ENCODE results near the gene INPP4B.

The INPP4B gene

DNA sequence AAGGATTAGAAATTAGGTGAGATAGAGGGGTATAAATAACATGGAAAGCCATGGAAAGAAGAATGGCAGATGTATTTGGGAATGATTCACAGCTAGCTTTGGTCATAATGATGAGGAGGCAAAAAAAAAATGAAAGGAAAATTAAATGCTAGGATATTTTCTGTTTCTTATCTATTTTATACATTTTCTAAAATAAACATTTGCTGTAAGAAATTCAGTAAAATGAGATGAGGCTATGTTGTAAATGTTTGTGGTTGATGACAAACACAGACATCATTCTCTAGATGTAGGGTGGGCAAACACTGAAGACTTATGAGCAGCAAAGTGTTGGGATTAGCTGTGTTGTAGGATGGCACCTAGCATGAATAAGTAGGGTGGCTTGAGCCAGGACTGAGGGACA, 802.6 kb downstream of the INPP4B start:
- no peak overlapping the region for H3K4me3 Mint-ChIP-seq
- no peaks in the 10 kb centered on the region for H3K27me3 Mint-ChIP-seq
- peaks cover 70% of the 10 kb centered on the region for H3K4me1 Mint-ChIP-seq
- no peaks in the 10 kb centered on the region for H3K9me3 Mint-ChIP-seq
- H3K27ac Mint-ChIP-seq, result peak overlapping the region; percentile 81
- peaks cover 19% of the 10 kb centered on the region for H3K36me3 Mint-ChIP-seq

- peaks cover 57% of the 10 kb centered on the region for H3K4me1 Mint-ChIP-seq
- no peak overlapping the region for H3K4me3 Mint-ChIP-seq
- peaks cover 22% of the 10 kb centered on the region for H3K36me3 Mint-ChIP-seq
- H3K27ac Mint-ChIP-seq, result peak overlapping the region; percentile 1
- no peaks in the 10 kb centered on the region for H3K9me3 Mint-ChIP-seq
- no peaks in the 10 kb centered on the region for H3K27me3 Mint-ChIP-seq
These were observed 804.3 kb downstream of the INPP4B start for GRCh38 chr4:142041788-142042187.

DNA sequence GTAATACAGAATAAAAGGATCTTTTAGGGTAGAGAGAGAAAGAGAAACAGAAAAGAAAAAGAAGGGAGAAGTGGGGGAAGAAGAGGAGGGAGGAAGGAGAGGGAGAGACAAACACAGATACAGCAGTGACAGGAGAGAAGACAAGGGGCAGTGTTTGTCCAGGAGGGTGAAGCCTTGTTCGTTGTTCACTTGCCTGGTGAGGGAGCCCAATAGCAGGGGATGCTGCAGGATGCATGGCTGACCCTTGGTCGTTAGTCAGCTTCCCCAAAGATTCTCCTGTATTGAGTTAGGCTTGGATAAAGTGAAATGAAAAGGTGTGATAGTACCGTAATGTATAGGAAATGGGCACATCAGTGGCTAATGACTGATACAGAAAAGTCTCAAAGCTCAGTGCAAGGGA, 806.1 kb downstream of the INPP4B start:
- peaks cover 18% of the 10 kb centered on the region for H3K36me3 Mint-ChIP-seq
- H3K27me3 Mint-ChIP-seq, result no peaks in the 10 kb centered on the region
- H3K4me1 Mint-ChIP-seq, result peaks cover 49% of the 10 kb centered on the region
- H3K4me3 Mint-ChIP-seq, result no peak overlapping the region
- H3K9me3 Mint-ChIP-seq, result no peaks in the 10 kb centered on the region
- peak overlapping the region; percentile 20 for H3K27ac Mint-ChIP-seq

DNA sequence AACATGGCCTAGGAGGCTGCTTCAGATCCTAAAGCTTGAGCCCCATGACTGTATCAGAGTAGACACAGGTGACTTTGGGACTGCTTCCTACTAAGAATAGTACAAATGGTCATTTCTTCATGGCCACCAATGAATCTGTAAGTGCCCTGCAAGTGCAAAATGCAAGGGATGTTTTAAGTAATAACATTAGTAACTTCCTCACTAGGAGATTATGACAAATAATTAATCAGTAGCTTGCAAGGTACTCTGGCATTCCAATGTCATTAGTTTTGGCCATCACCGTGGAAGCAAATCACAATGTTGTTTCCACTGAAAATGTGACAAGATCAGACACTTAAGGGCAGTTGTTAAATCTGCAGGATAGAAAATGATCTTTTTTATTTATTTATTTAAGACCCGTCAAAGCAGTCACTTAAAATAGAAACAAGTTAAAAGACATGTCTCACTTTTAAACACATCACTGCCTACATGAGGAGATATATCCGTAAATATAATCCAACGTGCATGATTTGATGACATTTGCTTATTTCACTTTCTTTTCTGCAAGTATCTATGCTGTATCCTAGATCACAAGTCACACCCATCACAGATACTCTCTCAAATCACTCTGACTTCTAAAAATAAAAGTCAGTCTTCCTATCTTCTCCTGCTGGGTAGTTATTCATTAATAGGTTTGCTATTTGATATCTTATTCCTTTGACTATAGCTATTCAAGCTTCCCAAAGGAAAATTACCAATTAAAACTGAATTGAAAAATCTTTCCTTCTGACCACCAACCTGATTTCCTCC, 809.1 kb downstream of the INPP4B start:
- no peaks in the 10 kb centered on the region for H3K9me3 Mint-ChIP-seq
- peaks cover 36% of the 10 kb centered on the region for H3K4me1 Mint-ChIP-seq
- H3K27me3 Mint-ChIP-seq, result no peaks in the 10 kb centered on the region
- no peak overlapping the region for H3K4me3 Mint-ChIP-seq
- H3K36me3 Mint-ChIP-seq, result peaks cover 16% of the 10 kb centered on the region
- H3K27ac Mint-ChIP-seq, result no peak overlapping the region

GRCh38 chr4:142035566-142035965, 810.5 kb downstream of the INPP4B start:
- H3K9me3 Mint-ChIP-seq, result no peaks in the 10 kb centered on the region
- H3K36me3 Mint-ChIP-seq, result peaks cover 20% of the 10 kb centered on the region
- H3K4me1 Mint-ChIP-seq, result peaks cover 29% of the 10 kb centered on the region
- H3K27me3 Mint-ChIP-seq, result no peaks in the 10 kb centered on the region
- no peak overlapping the region for H3K4me3 Mint-ChIP-seq
- H3K27ac Mint-ChIP-seq, result peak overlapping the region; percentile 8

DNA sequence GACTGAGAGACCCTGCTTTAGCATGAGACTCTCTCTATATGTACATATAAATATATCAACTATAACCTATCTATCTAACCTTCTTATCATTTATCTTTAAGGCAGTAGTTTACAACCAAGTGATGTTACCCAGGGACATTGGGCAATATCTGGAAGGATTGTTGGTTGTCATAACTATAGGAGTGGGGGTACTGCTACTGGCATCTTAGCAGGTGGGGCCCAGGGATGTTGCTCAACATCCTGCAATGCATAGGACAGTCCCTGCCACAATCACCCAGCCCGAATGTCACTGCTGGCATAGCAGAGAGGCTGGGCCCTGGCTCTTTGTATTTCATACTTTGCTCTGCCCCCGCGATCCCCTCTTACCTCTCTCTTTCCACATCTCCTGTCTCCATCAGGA, 812.0 kb downstream of the INPP4B start:
- H3K36me3 Mint-ChIP-seq, result peaks cover 20% of the 10 kb centered on the region
- no peaks in the 10 kb centered on the region for H3K9me3 Mint-ChIP-seq
- peaks cover 19% of the 10 kb centered on the region for H3K4me1 Mint-ChIP-seq
- H3K4me3 Mint-ChIP-seq, result no peak overlapping the region
- H3K27me3 Mint-ChIP-seq, result no peaks in the 10 kb centered on the region
- no peak overlapping the region for H3K27ac Mint-ChIP-seq

DNA sequence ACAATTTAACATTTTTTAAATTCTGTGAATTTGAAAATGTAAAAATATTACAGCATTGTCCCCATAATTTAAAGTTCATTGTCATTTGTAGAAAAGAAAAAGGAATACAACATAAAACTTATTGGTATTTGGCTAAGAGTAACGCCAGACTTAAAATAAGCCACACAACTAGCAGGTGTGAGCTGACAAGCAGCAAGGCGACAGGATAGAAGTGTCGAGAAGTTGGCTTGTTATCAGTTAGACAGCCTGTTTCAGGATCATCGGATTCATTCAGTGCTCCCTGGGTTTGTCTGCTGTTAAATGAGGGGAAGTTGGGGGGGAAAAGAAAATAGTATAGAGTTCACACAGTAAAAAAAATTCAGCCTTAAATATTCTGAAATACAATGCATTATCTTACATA, 816.1 kb downstream of the INPP4B start:
- no peaks in the 10 kb centered on the region for H3K9me3 Mint-ChIP-seq
- H3K27ac Mint-ChIP-seq, result peak overlapping the region; percentile 74
- H3K36me3 Mint-ChIP-seq, result peaks cover 25% of the 10 kb centered on the region
- peaks cover 9% of the 10 kb centered on the region for H3K4me1 Mint-ChIP-seq
- H3K4me3 Mint-ChIP-seq, result no peak overlapping the region
- H3K27me3 Mint-ChIP-seq, result no peaks in the 10 kb centered on the region

DNA sequence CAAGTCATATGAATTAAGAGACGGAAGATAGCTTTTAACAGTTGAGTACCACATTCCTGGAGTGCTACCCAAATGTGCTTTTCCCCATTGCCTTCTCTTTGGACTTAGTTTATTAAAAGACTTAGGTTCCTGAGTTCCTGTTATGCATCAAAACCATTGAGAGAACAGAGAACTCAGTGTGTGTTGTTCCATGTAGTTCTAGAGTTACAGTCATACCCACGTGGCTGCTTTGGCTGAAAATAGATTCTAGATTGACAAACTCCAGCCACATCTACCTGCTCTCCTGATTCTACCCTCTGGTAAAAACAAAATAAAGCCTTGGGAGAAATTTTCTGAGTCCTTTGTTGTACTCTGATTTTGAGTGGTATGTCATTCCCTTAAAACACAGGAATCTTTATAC, 824.3 kb downstream of the INPP4B start:
- Mint-ChIP-seq H3K4me1 (no peaks in the 10 kb centered on the region), H3K27ac (no peak overlapping the region), H3K27me3 (no peaks in the 10 kb centered on the region), H3K4me3 (no peak overlapping the region), H3K9me3 (no peaks in the 10 kb centered on the region), H3K36me3 (no peaks in the 10 kb centered on the region)

DNA sequence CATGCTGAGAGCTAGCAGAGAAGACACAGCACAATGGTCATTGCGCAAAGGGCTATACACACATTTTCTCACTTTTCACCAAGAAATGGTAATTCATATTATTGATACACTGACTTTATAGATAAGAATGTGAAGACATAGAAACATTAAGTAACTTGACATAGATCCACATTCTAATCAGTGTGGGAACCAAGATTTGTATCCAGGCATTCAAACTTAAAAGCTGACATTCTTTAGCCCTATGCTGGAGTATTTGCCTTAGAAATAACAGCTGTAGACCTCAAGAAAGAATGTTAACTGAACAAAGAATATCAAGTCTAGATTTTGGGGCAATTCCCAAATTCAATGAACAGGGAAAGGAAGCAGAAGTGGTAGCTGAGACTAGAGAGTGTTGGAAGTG, 824.9 kb downstream of the INPP4B start:
- Mint-ChIP-seq H3K27me3 (no peaks in the 10 kb centered on the region), H3K9me3 (no peaks in the 10 kb centered on the region), H3K27ac (no peak overlapping the region), H3K4me3 (no peak overlapping the region), H3K4me1 (no peaks in the 10 kb centered on the region), H3K36me3 (no peaks in the 10 kb centered on the region)

- peaks cover 25% of the 10 kb centered on the region for H3K9me3 Mint-ChIP-seq
- H3K4me3 Mint-ChIP-seq, result no peak overlapping the region
- H3K36me3 Mint-ChIP-seq, result peaks cover 3% of the 10 kb centered on the region
- H3K27me3 Mint-ChIP-seq, result peaks cover 7% of the 10 kb centered on the region
- H3K4me1 Mint-ChIP-seq, result no peaks in the 10 kb centered on the region
- H3K27ac Mint-ChIP-seq, result no peak overlapping the region
These were observed 830.1 kb downstream of the INPP4B start for GRCh38 chr4:142016031-142016430.

DNA sequence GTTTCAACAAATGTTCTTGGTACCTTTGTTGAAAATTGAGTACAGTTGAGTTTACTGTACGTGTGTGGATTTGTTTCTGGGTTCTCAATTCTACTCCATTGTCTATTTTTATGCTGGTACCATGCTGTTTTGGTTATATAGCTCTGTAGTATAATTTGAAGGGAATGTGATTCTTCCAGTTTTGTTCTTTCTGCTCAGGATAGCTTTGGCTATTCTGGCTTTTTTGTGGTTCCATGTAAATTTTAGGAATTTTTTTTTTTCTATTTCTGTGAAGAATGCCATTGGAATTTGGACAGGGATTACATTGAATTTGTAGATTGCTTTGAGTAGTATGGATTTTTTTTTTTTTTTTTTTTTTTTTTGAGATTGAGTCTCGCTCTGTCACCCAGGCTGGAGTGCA, 836.4 kb downstream of the INPP4B start:
- Mint-ChIP-seq H3K9me3 (peaks cover 56% of the 10 kb centered on the region), H3K27ac (no peak overlapping the region), H3K4me1 (no peaks in the 10 kb centered on the region), H3K4me3 (no peak overlapping the region), H3K27me3 (peaks cover 11% of the 10 kb centered on the region), H3K36me3 (peaks cover 4% of the 10 kb centered on the region)

DNA sequence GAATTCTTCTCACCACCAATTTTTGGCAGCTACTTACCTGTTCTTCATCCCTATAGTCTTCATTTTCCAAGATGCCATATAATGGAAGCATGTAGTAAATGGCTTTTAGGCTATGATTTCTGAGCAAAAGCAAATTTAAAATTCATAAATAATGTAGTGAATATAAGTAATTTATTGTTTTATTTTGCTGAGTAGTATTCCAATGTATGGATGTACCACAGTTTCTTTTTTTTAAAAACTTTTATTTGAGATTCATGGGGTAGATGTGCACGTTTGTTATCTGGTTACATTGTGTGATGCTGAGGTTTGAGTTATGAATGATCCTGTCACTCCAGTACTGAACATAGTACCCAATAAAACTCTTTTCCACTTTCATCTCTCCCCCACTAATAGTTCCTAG, 840.6 kb downstream of the INPP4B start:
- Mint-ChIP-seq H3K36me3 (peaks cover 1% of the 10 kb centered on the region), H3K4me1 (no peaks in the 10 kb centered on the region), H3K27ac (no peak overlapping the region), H3K4me3 (no peak overlapping the region), H3K27me3 (peaks cover 4% of the 10 kb centered on the region), H3K9me3 (peaks cover 29% of the 10 kb centered on the region)

DNA sequence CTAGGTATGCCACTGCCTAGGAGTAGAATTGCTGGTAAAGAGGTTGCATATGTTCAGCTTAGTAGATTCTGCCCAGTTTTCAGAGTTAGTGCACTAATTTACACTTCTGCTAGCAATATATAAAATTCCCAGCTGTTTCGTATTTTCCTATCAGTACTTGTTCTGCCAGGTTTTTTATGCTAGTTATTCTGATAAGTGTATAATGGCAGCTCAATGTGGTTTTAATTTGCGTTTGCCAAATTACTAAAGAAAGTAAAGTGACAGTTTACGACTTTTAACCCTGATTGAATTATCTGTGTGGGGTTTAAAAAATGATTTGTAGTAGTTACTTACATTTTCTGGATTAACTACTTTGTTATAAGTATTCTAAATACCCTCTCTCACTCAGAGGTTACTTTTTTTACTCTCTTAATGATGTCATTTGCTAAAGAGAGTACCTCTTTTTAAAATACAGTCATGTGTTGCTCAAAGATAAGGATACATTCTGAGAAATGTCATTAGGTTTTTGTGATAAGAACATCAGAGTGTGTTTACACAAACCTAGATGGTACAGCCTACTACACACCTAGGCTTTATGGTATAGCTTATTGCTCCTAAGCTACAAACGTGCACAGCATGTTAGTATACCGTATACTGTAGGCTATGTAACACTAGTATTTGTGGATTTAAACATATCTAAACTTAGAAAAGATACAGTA, 846.5 kb downstream of the INPP4B start:
- Mint-ChIP-seq H3K9me3 (peaks cover under 1% of the 10 kb centered on the region), H3K27ac (no peak overlapping the region), H3K4me3 (no peak overlapping the region), H3K27me3 (peaks cover 3% of the 10 kb centered on the region), H3K4me1 (no peaks in the 10 kb centered on the region), H3K36me3 (no peaks in the 10 kb centered on the region)

DNA sequence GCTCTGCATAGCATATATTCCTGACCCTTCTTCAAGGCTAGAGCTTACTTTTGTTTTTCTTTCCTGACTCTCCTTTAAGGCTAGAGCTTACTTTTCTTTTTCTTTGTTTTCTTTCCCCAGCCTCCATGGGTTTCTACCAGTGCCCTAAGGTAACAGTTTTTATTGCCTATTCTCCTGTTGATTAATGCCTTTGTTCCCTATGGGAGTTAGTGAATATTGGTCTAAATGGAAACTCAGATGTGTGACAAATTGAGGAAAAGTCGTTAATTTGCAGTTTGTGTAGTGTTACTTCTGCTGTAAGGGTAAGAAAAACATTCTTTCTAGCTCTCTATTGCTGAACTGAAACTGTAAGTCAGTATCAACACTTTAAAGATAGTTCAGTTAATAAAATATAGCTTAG, 851.0 kb downstream of the INPP4B start:
- Mint-ChIP-seq H3K4me3 (no peak overlapping the region), H3K27ac (no peak overlapping the region), H3K36me3 (peaks cover 5% of the 10 kb centered on the region), H3K27me3 (peaks cover 6% of the 10 kb centered on the region), H3K4me1 (no peaks in the 10 kb centered on the region), H3K9me3 (peaks cover 8% of the 10 kb centered on the region)

DNA sequence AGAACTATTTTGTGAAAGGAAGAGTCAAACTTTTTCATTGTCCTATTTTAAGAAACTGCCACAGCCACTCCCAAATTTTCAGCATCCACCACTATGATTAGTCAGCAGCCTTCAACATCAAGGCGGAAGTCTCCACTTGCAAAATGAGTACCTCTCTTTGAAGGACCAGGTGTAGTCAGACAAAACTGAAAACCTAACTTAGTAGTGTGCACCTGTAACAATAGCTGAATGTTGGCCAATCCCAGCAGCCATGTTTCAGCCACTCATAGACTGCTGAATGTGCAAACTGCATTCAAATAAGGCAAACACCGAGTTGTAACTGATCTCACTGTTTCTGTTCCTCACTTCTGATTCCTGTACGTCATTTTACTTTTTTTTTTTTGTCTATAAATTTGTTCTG, 868.7 kb downstream of the INPP4B start:
- Mint-ChIP-seq H3K36me3 (no peaks in the 10 kb centered on the region), H3K4me1 (no peaks in the 10 kb centered on the region), H3K27me3 (peaks cover 1% of the 10 kb centered on the region), H3K9me3 (no peaks in the 10 kb centered on the region), H3K27ac (no peak overlapping the region), H3K4me3 (no peak overlapping the region)

All from activated naive CD4-positive, alpha-beta T cell treated with anti-CD3 and anti-CD28 coated beads, Interleukin-2, amount 50 U/mL, for 24 hours (primary cell).